ENCODE data around the gene SNAP29.
A peak's percentile ranks its signal among the peaks of the same experiment; 100 is the strongest.
"Not testable (repeated sequence)": the region's sequence is repeated elsewhere in the genome, so short reads cannot be mapped to it uniquely, and the experiment has no call there.

The SNAP29 gene

DNA sequence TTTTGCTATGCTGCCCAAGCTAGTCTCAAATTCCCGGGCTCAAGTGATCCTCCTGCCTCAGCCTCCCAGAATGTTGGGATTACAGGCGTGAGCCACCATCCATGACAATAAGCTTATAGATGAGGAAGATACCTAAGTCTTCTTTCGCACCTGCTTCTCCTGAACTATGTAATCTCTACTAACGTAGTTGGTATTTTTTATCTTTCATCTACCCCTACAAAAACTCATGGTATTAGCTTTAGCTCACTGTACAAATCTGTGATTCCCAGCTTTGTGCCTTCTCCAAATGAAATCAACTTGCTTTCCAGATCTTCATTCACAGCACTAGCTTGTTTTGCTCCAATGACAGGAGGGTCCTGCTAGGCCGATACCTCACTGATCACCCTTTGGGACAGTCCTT, 36.6 kb upstream of the SNAP29 start (continued):
- TF ChIP-seq KLF16 (tag by site-specific recombination; IDR thresholded peaks at IDR 0.05) (no peak), ZNF571 (tag by site-specific recombination; IDR thresholded peaks at IDR 0.05) (no peak)

DNA sequence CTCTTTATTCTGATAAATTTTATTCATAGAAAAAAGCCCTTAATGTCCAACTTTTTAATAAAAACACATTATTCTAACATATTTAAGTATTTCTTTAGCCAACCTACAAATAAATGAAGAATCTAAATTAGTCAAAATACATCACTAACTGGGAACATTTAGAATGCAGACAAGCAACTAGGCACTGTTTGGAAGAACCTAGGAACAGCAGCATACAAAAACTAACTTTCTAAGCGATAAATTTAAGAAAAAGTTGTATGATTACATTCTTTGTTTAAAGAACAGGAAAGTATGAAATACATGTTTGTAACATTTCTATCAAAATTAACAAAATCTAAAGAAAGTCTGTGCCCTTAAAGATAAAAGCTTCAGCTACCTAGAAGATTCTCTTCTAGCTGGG, 35.5 kb upstream of the SNAP29 start:
- H3K36me3 ChIP-seq (ENCODE audit: control insufficient read depth in 2 of 2, insufficient read depth in 1 of 2, low read length in 2 of 2), result peaks cover 10 to 57% of the 10 kb centered on the region in 2 experiments

DNA sequence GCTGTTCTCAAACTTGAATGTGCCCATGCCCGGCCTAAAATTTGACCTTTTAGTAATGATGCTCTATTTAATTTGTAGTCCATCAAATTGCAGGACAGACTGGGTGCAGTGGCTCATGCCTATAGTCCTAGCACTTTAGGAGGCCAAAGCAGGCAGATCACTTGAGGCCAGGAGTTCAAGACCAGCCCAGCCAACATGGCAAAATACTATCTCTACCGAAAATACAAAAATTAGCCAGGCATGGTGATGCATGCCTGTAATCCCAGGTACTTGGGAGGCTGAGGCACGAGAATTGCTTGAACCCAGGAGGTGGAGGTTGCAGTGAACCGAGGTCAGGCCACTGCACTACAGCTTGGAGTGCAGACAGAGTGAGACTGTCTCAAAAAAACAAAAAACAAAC, 33.6 kb upstream of the SNAP29 start:
- H3K27ac ChIP-seq (ENCODE audit: extremely low read depth, low read depth, low read length); H3K4me3 ChIP-seq (ENCODE audit: low read depth, low read length); H3K4me1 ChIP-seq (ENCODE audit: control insufficient read depth, insufficient read depth, low read length); H3K9me3 ChIP-seq (ENCODE audit: control insufficient read depth, insufficient read depth, low read depth, low read length): not testable (repeated sequence)
- ChIA-PET CTCF (interaction anchor here (0.6 kb wide), 2 partner anchors 45 to 51 kb away, joined by 3 to 5 read pairs; no protein-coding TSS in a partner anchor), POLR2A (interaction anchor here (0.6 kb wide), 1 partner anchor 32 kb away, joined by 4 read pairs; no protein-coding TSS in a partner anchor)
- peaks cover 4 to 44% of the 10 kb centered on the region in 2 experiments; a peak in 2 of 3 replicates for H3K36me3 ChIP-seq (ENCODE audit: control insufficient read depth in 2 of 2, insufficient read depth in 1 of 2, low read length in 2 of 2)

More for the DNA sequence above, 35.5 kb upstream of the SNAP29 start:
- POLR2A ChIA-PET, result no interaction called here
- Histone ChIP-seq H3K27ac (ENCODE audit: extremely low read depth, low read depth, low read length) (no peak overlapping the region), H3K4me3 (ENCODE audit: low read depth, low read length) (no peak overlapping the region), H3K9me3 (ENCODE audit: control insufficient read depth, insufficient read depth, low read depth, low read length) (no peaks in the 10 kb centered on the region), H3K4me1 (ENCODE audit: control insufficient read depth, insufficient read depth, low read length) (no peaks in the 10 kb centered on the region)
- CTCF ChIA-PET, result no interaction called here
- TF ChIP-seq ZNF404 (tag by site-specific recombination; IDR thresholded peaks at IDR 0.05), result no peak
- no peak for TF ChIP-seq ZBTB48 (tag by site-specific recombination; IDR thresholded peaks at IDR 0.05)

DNA sequence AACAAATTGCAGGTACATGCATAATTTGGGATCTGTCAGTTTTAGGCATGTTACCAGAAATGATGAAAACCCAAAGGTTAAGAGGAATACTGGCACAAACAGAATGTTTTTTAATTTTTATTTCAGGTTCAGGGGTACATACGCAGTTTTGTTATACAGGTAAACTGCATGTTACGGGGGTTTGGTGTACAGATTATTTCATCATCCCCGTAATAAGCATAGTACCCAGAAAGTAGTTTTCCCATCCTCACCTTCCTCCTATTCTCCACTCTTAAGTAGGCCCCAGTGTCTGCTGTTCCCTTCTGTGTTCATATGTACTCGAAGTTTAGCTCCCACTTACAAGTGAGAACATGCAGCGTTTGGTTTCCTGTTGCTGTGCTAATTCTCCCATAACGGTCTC, 33.2 kb upstream of the SNAP29 start:
- CTCF ChIA-PET, result no interaction called here
- Histone ChIP-seq H3K27ac (ENCODE audit: extremely low read depth, low read depth, low read length) (no peak overlapping the region), H3K36me3 (ENCODE audit: control insufficient read depth in 2 of 2, insufficient read depth in 1 of 2, low read length in 2 of 2) (peaks cover 7 to 44% of the 10 kb centered on the region in 2 experiments; a peak in 2 of 3 replicates), H3K4me1 (ENCODE audit: control insufficient read depth, insufficient read depth, low read length) (no peaks in the 10 kb centered on the region), H3K4me3 (ENCODE audit: low read depth, low read length) (no peak overlapping the region), H3K9me3 (ENCODE audit: control insufficient read depth, insufficient read depth, low read depth, low read length) (no peaks in the 10 kb centered on the region)
- POLR2A ChIA-PET, result interaction anchor here (0.6 kb wide), 1 partner anchor 32 kb away, joined by 4 read pairs; no protein-coding TSS in a partner anchor
- TF ChIP-seq ZNF501 (tag by site-specific recombination; IDR thresholded peaks at IDR 0.05) (no peak), ZNF391 (tag by site-specific recombination; IDR thresholded peaks at IDR 0.05; ENCODE audit: borderline replicate concordance, low read depth) (no peak), ZXDB (tag by site-specific recombination; IDR thresholded peaks at IDR 0.05) (no peak), GLIS1 (tag by site-specific recombination; IDR thresholded peaks at IDR 0.05) (no peak)

DNA sequence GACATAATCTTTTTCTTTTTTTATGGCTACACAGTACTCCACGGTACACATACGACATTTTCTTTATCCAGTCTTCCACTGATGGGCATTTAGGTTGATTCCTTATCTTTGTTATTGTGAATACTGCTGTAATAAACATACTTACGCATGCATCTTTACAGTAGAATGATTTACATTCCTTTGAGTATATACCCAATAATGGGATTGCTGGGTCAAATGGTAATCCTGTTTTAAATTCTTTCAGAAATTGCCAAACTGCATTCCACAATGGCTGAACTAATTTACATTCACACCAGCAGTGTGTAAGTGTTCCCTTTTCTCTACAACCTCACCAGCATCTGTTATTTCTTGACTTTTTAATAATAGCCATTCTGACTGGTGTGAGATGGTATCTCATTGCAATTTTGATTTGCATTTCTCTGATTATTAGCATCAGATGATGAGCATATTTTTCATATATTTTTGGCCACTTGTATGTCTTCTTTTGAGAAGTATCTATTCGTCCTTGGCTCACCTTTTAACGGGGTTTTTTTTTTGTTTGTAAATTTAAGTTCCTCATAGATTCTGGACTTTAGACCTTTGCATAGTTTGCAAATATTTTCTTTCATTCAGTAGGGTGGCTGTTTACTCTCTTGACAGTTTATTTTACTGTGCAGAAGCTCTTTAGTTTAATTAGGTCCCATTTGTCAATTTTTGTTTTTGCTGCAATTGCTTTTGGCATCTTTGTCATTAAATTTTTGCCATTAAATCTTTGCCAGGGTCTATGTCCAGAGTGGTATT, 32.2 kb upstream of the SNAP29 start:
- H3K9me3 ChIP-seq (ENCODE audit: control insufficient read depth, insufficient read depth, low read depth, low read length); POLR2A ChIA-PET: not testable (repeated sequence)

DNA sequence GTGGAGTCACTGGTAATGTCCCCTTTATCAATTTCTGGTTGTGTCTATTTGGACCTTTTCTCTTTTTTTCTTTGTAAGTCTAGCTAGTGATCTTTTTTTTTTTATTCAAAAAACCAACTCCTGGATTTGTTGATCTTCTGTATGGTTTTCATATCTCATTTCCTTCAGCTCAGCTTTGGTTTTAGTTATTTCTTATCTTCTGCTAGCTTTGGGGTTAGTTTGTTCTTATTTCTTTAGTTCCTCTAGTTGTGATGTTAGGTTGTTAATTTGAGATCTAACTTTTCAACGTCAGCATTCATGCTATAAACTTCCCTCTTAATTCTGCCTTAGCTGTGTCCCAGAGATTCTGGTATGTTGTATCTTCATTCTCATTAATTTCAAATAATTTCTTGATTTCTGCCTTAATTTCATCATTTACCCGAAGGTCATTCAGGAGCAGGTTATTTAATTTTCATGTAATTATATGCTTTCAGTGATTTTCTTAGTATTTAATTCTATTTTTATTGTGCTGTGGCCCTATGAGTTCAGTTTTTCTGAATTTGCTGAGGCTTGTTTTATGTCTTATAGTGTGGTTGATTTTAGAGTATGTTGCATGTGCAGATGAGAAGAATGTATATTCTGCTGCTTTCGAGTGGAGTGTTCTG, 29.2 kb upstream of the SNAP29 start:
- CTCF ChIA-PET, result interaction anchor here (0.7 kb wide), 1 partner anchor 25 kb away, joined by 3 read pairs; no protein-coding TSS in a partner anchor
- TF ChIP-seq REPIN1 (tag by site-specific recombination; IDR thresholded peaks at IDR 0.05; ENCODE audit: low read depth) (no peak), ZNF133 (tag by site-specific recombination; IDR thresholded peaks at IDR 0.05) (no peak), ZNF664 (tag by site-specific recombination; IDR thresholded peaks at IDR 0.05) (no peak), ZFP37 (tag by site-specific recombination; IDR thresholded peaks at IDR 0.05) (no peak), ZNF335 (tag by site-specific recombination; conservative IDR thresholded peaks at IDR 0.05) (no peak), ZNF239 (tag by site-specific recombination; IDR thresholded peaks at IDR 0.05) (no peak), ZSCAN16 (tag by site-specific recombination; IDR thresholded peaks at IDR 0.05) (no peak), ZNF324 (tag by site-specific recombination; IDR thresholded peaks at IDR 0.05) (no peak), SALL2 (tag by site-specific recombination; IDR thresholded peaks at IDR 0.05; ENCODE audit: borderline replicate concordance) (no peak), ZNF175 (tag by site-specific recombination; IDR thresholded peaks at IDR 0.05) (no peak)
- TF ChIP-seq, protein P1, sequence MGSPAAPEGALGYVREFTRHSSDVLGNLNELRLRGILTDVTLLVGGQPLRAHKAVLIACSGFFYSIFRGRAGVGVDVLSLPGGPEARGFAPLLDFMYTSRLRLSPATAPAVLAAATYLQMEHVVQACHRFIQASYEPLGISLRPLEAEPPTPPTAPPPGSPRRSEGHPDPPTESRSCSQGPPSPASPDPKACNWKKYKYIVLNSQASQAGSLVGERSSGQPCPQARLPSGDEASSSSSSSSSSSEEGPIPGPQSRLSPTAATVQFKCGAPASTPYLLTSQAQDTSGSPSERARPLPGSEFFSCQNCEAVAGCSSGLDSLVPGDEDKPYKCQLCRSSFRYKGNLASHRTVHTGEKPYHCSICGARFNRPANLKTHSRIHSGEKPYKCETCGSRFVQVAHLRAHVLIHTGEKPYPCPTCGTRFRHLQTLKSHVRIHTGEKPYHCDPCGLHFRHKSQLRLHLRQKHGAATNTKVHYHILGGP (tag by site-specific recombination; IDR thresholded peaks at IDR 0.05), result no peak
- Histone ChIP-seq H3K27ac (ENCODE audit: extremely low read depth, low read depth, low read length) (no peak overlapping the region), H3K9me3 (ENCODE audit: control insufficient read depth, insufficient read depth, low read depth, low read length) (no peaks in the 10 kb centered on the region), H3K4me3 (ENCODE audit: low read depth, low read length) (no peak overlapping the region), H3K36me3 (ENCODE audit: control insufficient read depth in 2 of 2, insufficient read depth in 1 of 2, low read length in 2 of 2) (peaks cover 7 to 58% of the 10 kb centered on the region in 2 experiments; a peak in 2 of 3 replicates), H3K4me1 (ENCODE audit: control insufficient read depth, insufficient read depth, low read length) (no peaks in the 10 kb centered on the region)
- POLR2A ChIA-PET, result no interaction called here

More for the DNA sequence above, 32.2 kb upstream of the SNAP29 start:
- not testable (repeated sequence) for H3K4me3 ChIP-seq (ENCODE audit: low read depth, low read length); H3K4me1 ChIP-seq (ENCODE audit: control insufficient read depth, insufficient read depth, low read length); H3K27ac ChIP-seq (ENCODE audit: extremely low read depth, low read depth, low read length)
- CTCF ChIA-PET, result interaction anchor here (0.6 kb wide), 1 partner anchor 45 kb away, joined by 4 read pairs; no protein-coding TSS in a partner anchor
- TF ChIP-seq ZNF184 (tag by site-specific recombination; IDR thresholded peaks at IDR 0.05), result peak; percentile 82
- peaks cover 11 to 50% of the 10 kb centered on the region in 2 experiments; a peak in 2 of 3 replicates for H3K36me3 ChIP-seq (ENCODE audit: control insufficient read depth in 2 of 2, insufficient read depth in 1 of 2, low read length in 2 of 2)
